Middle frontal gyrus (tissue), 1 donor: ENCODE results near the gene DENND2D.
A peak's percentile ranks its signal among the peaks of the same experiment; 100 is the strongest.

Experiments
- DNase-seq: peaks from one replicate; pipeline ENCODE4 v3.0.0-alpha.2; 2015; ENCODE audit warnings: low spot score; ENCODE audit errors: extremely low spot score

Gene DENND2D

DNA sequence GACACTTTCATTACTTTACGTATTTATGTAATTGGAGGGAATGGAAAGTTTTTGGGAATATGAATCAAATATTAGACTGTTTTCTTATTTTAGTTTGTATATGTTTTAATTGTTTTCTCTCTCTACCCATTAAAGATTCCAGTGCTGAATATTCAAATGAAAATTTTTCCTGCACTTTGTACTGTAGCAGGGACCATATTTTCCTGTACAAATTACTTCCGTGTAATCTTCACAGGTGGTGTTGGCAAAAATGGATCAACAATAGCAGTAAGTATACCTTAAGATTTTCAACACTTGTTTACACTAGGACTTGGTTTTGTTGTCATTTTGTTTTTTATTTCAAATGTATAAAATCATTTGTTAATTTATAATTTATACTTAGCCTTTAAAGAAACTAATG, 18.4 kb downstream of the DENND2D start:
- no peak for DNase-seq

DNA sequence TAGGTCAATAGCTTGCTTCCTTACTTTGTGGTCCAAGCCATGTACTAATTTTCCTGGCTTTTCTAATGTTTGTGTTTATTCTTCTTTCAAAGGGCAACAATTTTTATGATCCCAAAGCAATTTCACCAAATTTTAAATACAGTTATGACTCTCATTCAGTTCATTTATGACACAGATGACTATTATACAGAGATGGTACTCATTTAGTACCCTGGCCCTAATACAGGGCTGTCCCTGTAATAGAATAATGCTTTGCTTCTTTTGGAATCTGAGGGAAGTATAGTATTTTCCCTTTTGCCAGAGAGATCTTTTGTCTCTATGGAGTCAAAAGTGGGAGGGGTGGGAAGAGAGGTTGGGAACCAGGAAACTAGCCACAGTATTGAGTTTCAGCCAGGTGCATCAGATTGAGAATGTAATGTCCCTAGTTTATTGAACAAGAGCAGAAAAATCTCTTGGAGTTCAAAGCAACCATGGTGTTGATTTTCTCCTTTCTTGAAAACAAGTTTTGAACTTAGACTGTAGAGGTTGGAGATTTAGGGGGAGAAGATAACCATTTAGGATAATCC, 20.4 kb downstream of the DENND2D start:
- DNase-seq = no peak

DNA sequence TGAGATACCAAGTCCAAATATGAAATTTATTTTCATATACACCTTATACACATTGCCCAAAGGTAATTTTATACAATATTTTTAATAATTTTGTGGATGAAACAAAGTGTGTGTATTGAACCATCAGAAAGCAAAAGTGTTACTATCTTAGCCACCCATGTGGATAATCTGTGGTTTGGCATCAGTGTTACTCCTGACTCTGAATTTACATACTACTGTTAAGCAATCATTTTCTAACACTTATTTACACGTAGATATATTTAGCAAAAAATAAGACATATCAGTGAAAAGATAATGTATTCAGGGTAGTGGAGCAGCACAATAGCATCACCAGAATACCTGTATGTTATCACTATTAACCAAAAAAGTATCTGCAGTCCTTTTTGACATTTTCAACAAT, 23.8 kb downstream of the DENND2D start:
- no peak for DNase-seq

DNA sequence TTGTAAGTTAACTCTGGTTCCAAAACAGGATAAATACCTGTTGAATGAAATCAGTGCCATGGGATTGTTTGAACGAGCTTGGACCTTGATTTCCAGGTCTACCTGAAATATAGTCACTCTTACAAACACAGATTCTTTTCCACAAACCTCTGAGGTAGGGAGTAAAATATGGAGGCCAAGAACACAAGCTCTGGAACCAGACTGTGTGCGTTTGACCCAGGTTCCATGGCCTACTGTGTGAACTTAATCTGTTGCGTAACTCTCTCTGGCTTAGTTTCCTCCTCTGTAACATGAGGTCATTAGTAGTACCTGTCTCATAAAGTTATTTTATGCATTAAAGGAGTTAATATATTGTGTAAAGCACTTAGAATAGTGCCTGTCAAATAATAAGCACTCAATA, 25.1 kb downstream of the DENND2D start:
- no peak for DNase-seq

DNA sequence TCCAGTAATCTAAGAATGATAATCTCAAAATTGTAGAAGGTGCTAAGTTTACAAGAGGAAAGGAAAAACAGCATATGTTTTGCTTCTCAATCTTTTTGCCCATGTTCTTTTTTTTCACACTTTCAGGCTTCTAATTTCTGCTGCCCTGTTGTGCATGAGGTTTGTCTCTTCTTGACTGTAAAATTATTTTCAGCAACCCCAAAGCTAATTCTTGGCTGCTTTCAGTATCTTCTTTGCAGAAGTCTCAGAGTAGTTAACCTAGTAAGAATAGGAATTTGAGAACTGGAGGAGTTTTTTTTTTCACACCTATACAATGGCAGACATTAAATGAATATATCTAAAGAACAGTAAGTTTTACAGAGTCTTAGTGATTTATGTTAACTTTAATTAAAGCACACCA, 26.4 kb downstream of the DENND2D start:
- DNase-seq = no peak

DNA sequence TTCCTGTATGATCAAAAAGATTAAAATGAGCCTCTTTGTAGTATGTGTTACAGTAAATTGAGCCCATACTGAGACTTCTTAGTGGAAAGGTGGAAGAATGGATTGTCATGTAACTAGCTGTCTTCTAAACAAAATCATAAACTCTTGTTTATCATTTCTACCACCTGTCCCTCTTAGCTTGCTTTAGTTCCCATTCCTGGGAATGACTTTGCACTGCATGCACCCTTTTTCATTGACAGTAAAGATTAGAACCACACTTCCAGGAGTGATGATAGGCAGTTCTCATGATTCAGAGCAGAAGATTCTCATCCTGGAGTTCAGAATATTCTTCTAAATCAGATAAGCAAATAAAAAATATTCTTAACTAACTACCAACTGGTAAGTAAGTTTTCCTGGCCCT, 28.0 kb downstream of the DENND2D start:
- no peak for DNase-seq

DNA sequence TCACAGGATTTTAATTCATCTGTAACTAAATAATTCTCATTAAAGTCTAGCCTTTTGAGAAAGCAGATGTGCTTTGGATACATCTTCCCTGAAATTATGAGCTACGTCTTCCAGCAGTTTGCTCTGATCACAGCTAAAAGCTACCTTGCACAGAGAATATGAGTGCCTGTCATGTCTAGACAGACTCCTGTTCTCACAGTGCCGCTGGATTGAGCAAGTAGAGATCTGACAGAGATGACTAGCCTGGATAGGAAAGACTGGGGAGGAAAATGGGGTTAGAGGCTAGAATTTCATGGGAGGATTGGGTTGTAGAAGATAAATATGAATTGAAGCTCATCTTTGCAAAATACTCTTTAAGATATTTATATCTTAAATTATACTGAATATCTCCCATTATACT, 36.3 kb downstream of the DENND2D start:
- no peak for DNase-seq

DNA sequence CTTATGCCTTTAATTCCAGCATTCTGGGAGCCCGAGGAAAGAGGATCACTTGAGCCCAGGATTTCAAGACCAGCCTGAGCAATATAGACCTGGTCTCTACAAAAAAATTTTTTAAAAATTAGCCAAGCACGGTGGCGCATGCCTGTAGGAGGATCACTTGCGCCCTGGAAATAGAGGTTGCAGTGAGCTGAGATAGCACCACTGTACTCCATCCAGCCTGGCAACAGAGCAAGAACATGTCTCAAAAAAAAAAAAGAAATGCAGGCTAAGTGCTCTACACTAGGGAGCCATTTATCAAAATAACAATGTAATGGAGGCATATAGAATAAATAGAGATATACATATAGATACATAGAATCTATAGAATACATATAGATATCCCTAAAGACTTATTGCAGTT, 37.1 kb downstream of the DENND2D start:
- no peak for DNase-seq

DNA sequence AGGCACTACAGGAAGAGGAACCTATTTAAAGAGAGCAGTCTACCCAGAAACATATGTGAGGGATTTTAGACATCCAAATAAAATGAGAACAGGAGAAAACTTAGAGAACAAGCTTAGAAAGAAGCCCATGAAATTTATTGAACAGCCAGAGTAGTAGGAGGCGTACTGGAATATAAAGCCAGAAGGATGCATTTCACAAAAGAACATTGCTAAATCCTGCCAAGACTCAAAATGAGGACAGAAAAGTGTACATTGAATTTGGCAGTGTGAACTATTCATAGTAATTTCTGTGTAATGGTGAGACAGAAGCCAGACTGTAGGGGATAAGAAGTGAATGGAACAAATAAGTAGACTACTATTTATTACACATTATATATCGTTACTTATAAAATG, 38.0 kb downstream of the DENND2D start:
- peak; percentile 20 for DNase-seq

DNA sequence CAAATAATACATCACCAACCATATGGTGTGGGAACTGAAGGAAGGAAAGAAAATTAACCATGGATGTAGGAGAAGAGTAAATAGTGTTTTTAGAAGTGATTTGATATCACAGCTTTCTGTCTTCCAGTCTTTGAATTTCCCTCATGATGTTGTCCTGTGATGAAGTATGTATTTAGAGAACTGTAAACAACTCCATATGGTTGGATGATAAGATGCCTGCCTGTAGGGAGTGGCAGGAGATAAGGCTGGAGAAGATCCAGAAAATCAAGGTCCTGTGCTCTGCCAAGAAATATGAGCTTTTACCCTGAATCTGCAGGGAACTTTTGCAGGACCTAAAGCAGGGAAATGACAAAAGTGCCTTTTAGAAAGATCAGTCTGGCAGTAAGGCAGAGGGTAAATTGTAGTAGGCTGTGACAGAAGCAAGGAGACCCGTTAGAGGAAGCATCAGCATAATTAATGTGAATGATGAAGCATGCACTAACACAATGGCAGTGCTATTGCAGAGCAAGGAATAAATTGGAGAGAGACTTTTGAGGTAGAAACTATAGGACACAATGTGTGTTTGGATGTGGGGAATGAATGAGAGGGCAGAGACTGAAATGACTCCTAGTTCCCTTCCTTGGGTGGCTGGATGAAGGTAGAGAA, 38.5 kb downstream of the DENND2D start:
- no peak for DNase-seq

DNA sequence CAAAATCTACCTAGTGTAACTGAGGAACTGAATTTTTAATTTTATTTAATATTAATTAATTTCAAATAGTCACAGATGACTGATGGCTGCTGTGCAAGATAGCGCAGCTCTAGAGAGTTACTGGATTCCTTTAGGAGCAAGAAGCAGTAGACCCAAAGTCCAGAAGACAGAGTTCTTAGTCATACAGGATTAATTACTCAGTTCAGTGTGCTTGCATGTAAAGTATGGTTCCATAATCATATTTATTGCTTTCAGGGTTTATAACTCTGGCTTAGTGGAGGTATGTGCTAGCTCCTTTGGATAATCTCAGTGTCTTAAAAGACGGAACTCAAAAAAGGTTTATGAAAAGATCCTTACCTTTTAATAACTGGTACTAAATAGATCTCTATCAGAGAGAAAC, 43.0 kb downstream of the DENND2D start:
- no peak for DNase-seq

DNA sequence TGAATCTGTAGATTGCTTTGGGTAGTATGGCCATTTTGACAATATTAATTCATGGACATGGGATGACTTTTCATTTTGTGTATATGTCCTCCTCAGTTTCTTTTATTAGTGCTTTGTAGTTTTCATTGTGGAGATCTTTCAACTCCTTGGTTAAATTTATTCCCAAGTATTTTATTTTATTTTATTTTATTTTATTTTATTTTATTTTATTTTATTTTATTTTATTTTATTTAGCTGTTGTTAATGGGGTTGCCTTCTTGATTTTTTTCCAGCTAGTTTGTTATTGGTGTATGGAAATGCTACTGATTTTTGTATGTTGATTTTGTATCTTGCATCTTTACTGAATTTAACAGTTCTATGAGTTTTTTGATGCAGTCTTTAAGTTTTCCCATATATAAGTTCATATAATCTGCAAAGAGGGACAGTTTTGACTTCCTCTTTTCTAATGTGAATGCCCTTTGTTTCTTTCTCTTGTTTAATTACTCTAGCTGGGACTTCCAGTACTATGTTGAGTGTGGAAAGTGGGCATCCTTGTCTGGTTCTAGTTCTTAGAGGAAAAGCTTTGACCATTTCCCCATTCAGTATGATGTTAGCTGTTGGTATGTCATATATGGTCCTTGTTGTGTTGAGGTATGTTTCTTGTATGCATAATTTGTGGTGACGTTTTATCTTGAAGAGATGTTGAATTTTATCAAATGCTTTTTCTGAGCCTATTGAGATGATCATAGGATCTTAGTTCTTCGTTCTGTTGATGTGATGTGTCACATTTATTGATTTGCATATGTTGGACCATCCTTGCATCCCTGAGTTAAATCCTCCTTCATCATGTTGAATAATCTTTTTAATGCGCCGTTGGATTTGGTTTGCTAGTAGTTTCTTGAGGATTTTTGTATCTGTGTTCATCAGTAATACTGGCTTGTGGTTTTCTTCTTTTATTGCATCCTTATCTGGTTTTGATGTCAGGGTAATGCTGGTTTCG, 46.1 kb downstream of the DENND2D start:
- no peak for DNase-seq

DNA sequence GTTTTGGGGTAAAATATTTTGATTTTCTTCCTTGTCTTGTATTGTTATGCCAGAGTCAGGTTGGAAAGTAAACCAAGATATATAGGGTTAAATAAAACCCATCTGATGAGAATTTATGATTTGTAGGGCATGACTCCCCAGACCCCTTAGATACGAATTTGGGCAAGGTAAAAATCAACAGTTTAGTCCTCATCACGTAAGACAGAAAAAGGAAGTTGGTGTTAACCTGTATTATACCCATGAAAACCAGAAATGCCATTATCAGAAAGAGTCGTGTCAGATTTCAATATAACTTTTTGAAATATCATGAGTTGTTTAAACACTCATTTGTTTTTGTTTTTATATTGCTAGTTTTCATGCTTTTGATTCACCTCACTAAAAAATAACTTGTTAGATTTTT, 48.6 kb downstream of the DENND2D start:
- DNase-seq = no peak

DNA sequence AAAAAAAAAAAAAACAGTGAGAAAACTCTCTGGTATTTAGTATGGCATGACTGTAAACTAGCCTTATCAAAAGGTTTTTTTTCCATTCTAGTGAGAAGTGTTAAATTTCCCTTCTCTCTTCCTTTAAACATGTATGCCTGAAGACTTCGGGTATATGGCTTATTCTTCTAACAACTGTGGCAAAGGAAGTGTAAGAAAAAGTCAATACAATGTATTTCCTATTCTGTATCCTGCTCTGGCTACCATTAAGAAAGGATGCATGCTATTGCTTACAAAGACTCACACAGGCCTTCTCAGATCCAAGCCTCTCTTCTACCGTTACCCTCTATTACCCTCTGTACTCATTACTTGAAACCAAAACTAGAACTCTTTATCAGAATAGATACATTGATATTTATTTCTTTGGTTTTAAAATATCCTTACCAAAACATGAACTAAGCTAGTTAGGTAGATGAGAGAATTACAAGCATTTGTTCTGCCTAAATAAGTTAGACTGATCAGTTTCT, 52.0 kb downstream of the DENND2D start:
- no peak for DNase-seq

DNA sequence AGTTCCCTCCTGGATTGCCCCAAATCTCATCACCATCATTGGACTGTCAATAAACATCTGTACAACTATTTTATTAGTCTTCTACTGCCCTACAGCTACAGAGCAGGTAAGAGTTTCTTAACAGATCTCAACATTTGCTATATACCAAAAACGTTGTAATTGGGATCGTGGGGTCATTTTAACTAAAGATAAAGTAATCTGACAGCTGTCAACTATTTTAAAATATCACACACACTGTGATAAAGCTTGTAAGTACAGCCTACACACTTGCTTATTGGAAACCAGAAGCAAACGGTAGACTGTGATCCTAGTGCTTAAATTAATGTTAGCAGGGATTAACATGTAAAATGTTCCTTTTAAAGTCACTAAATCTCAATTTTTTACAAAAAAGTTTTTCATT, 52.5 kb downstream of the DENND2D start:
- DNase-seq = no peak

DNA sequence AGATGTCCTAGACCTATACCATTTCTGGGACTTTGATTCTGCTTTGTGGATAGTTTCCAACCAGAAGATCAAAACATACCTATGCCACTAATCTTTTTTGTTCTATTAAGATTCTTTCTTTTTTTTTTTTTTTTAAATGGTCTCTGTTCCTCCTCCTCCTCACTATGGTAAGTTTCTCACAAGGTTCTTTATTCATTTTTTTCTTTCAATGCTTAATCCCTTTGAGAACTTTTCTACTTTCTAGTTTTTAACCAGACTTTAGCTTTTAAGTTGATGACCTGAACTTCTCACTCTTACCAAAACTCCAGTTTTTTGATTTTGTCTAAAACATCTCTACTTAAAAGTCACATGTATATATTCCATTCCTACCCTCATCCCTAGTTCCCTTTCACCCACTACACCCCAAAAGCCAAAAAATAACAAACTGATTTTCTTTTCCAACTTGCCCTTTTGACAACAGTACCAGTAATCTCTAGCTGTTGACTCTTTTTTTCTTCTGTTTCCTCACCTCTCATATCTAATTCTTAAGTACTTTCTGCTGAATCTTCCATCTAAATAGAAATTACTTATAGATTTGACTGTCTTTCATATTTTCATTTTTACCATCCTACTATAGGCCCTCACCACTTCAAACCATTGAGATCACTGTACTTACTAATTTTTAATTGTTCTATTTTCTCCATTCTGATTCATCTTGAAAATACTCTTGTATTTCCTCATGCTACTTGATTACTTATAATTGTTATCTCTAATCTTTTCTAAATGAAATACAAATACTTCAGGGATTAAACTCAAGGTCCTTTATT, 54.3 kb downstream of the DENND2D start:
- DNase-seq = no peak

DNA sequence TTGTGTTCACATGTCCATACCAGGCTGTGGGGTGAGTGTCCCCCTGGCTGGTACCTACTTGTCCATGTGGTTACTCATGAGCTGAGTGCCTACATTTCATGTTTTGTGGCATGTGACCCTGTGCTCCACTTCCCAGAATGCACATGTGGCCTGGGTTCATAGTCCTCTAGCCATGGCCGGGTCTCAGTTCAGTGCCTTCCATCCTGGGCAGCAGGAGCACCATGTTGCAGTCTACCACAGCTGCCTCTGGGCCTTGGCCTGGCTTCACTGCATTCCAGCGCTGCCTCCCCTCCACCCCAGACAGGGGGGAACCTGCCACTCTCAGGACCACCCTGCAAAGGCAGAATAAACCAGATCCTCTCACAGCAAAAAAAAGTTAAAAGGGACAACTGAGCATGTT, 54.9 kb downstream of the DENND2D start:
- DNase-seq = no peak

DNA sequence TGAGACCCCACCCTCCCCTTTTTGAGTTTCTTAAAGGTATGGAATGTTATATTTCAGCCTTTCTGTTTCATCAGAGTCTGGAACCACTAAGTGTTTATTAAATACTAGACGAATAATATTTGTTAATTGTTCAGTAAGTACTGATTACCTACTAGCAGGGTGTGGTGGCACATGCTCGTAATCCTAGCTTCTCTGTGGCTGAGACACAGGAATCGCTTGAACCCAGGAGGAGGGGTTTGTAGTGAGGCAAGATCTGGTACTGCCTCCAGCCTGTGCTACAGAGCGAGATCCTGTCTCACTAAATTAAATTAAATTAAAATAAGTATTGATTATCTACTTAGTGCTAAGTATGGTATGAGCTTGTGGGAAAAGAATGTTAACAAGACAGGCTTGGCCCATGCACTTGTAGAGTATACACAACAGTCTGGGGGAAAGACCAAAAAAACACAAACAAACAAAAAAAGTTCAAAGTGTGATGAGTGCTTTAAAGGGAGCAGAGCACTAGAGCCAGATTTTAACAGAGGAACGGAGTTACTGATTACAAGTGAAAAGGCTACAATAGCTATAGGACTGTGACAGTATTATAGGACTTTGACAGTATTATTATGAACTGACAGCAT, 58.0 kb downstream of the DENND2D start:
- DNase-seq = no peak

DNA sequence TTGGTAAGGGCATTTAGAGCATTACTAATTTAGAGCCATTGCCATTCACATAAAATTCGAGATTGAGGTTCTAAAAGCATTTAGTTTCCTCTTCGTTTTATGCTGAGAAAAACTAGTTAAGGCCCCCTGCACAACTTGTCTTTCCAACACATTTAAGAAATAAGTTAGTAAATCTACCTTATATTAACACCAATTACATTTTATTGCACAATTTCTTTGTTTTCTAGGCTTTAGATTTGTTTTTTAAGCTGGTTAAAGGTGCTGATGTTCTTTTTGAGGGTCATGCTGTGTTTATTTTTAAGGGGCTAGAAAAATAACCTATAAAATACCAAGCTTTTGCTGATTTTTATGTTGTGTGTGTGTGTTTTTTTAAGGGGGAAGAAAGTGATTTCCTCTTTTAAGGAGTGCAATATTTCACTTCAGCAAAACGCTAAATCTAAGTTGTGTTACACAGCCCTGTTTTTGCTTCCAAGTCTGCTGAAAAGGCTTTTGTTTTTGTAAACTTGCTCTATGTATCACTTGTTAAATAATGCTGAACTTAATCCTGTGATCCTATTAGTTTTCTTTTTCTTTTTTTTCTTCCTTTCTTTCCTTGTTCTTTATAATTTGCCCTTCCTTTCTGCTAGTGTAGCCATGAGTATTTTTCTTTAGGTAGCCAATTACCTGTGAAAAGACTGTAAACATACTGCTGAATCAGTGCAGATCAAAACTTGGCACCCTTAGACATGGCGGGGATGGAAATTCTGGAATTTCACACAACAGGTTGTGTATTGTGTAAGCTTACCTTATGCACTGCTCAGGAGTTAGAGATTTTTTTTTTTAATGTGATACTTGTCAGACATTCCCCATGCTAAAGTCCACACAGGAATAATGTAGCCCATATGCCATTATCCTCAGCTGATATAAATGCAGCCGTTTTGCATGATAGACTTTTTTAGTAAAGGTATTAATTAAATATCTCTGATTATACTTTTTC, 58.9 kb downstream of the DENND2D start:
- no peak for DNase-seq

DNA sequence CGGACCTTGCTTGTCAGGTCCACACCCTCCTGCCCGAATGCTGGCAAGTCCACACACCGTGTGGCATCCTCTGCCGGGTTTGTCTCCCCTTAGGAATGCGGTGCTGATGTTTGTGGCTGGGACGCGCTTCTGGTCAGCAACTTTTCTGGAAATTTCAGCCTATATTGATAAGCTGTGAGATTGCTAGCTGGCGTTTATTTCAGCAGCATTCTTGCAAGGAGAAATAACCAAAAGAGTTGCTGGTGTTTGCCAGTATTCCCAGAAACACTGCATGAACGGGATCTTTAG, 59.8 kb downstream of the DENND2D start:
- no peak for DNase-seq
